ENCODE data around the gene ANKDD1A.

- TF ChIP-seq CTCF (IDR thresholded peaks at IDR 0.05), result no peak
- TF ChIP-seq ZFX (IDR thresholded peaks at IDR 0.05; ENCODE audit: borderline replicate concordance), result no peak
Observed at GRCh38 chr15:64987136-64987535, 75.4 kb downstream of the ANKDD1A start.
